HL-60 (cell line): ENCODE data around the gene PHLDA2.

Source experiments
- DNase-seq, 2 experiments: peaks; one replicate each; pipeline ENCODE4 v3.0.0-alpha.2; 2010 to 2020; ENCODE audit warnings: low read depth in 1 of 2, low spot score in 1 of 2
- H3K27ac ChIP-seq: fragments of 250-450 bp; sonication (Bioruptor Pico); replicated peaks from 2 replicates; pipeline ENCODE4 v1.5.1; 2020; ENCODE audit warnings: mild to moderate bottlenecking, moderate library complexity
- H3K27me3 ChIP-seq: fragments of 250-450 bp; sonication (Bioruptor Pico); 2 replicates; pipeline ENCODE4 v1.5.1; 2021; ENCODE audit warnings: mild to moderate bottlenecking, moderate library complexity; ENCODE audit not compliant: insufficient read depth, poor library complexity, severe bottlenecking
- H3K4me3 ChIP-seq: replicated peaks from 2 replicates; pipeline ENCODE4 v1.5.1; 2011; ENCODE audit warnings: mild to moderate bottlenecking, control low read depth, low read length; ENCODE audit not compliant: insufficient read depth
- CTCF ChIP-seq: IDR thresholded peaks from one replicate; pipeline ENCODE4 v1.5.1; 2011; ENCODE audit warnings: low read length, control low read depth, inconsistent platforms; ENCODE audit not compliant: insufficient read depth
- GABPA ChIP-seq: IDR thresholded peaks from 2 replicates; pipeline ENCODE4 v1.6.1; 2012; ENCODE audit warnings: low read depth
- POLR2AphosphoS5 ChIP-seq: IDR thresholded peaks from 2 replicates; pipeline ENCODE4 v1.6.1; 2012; ENCODE audit warnings: low read depth
- REST ChIP-seq: IDR thresholded peaks from 2 replicates; pipeline ENCODE4 v1.6.1; 2012; ENCODE audit warnings: low read depth; ENCODE audit not compliant: insufficient replicate concordance
- SPI1 ChIP-seq: IDR thresholded peaks from 2 replicates; pipeline ENCODE4 v1.6.1; 2012; ENCODE audit warnings: low read depth, mild to moderate bottlenecking, borderline replicate concordance

Gene PHLDA2

GRCh38 chr11:2889362-2890273 is 39.6 kb downstream of the PHLDA2 start:
- TF ChIP-seq REST (no peak), CTCF (no peak), SPI1 (no peak), POLR2AphosphoS5 (no peak), GABPA (no peak)
- H3K27ac ChIP-seq, result no peak overlapping the region
- peaks cover 14% of the 10 kb centered on the region for H3K27me3 ChIP-seq
- no peak overlapping the region for H3K4me3 ChIP-seq
- DNase-seq, result no peak

- DNase-seq, result peak; percentile 56 to 84
- H3K4me3 ChIP-seq, result no peak overlapping the region
- H3K27ac ChIP-seq, result no peak overlapping the region
- H3K27me3 ChIP-seq, result peaks cover 19% of the 10 kb centered on the region
- TF ChIP-seq REST, result no peak
- no peak for TF ChIP-seq GABPA
- no peak for TF ChIP-seq SPI1
- TF ChIP-seq CTCF, result peak; percentile 97
- no peak for TF ChIP-seq POLR2AphosphoS5
Observed at GRCh38 chr11:2888266-2888968, 40.8 kb downstream of the PHLDA2 start.

- TF ChIP-seq POLR2AphosphoS5 (no peak), GABPA (no peak), SPI1 (no peak), REST (no peak), CTCF (no peak)
- Histone ChIP-seq H3K4me3 (no peak overlapping the region), H3K27ac (no peak overlapping the region), H3K27me3 (peaks cover 27% of the 10 kb centered on the region)
- peak in 1 of 2 experiments; percentile 15 for DNase-seq
Observed at GRCh38 chr11:2887515-2888195, 41.6 kb downstream of the PHLDA2 start.
